GM12891 (cell line): ENCODE measurements around the gene SCGB1C2.
A peak's percentile ranks its signal among the peaks of the same experiment; 100 is the strongest.
"Not testable (repeated sequence)": the region's sequence is repeated elsewhere in the genome, so short reads cannot be mapped to it uniquely, and the experiment has no call there.

Experiments used
- DNase-seq: peaks from one replicate; pipeline ENCODE4 v3.0.0; 2011; ENCODE audit warnings: low spot score; ENCODE audit not compliant: insufficient read length
- FAIRE-seq: peaks from 2 replicates; lab custom pipeline; 2011; peaks lifted over from hg19 to GRCh38; lab: Jason Lieb, UNC
- PAX5 ChIP-seq: IDR thresholded peaks from 2 replicates; pipeline ENCODE4 v1.6.1; 2011; ENCODE audit warnings: low read length, moderate library complexity, mild to moderate bottlenecking; ENCODE audit not compliant: insufficient read depth, severe bottlenecking
- POLR2A ChIP-seq: IDR thresholded peaks from 2 replicates; pipeline ENCODE4 v1.6.1; 2011; ENCODE audit warnings: low read depth, low read length, control low read depth
- POLR2AphosphoS5 ChIP-seq: IDR thresholded peaks from 2 replicates; pipeline ENCODE4 v1.6.1; 2011; ENCODE audit warnings: low read depth, low read length, control low read depth
- POU2F2 ChIP-seq: IDR thresholded peaks from 2 replicates; pipeline ENCODE4 v1.6.1; 2011; ENCODE audit warnings: low read depth, mild to moderate bottlenecking, control low read depth, low read length, moderate library complexity
- SPI1 ChIP-seq: IDR thresholded peaks from 2 replicates; pipeline ENCODE4 v1.6.1; 2011; ENCODE audit warnings: low read depth, low read length, control low read depth
- TAF1 ChIP-seq: IDR thresholded peaks from 2 replicates; pipeline ENCODE4 v1.6.1; 2011; ENCODE audit warnings: low read depth, low read length, control low read depth

The SCGB1C2 gene

GRCh38 chr17:159609-160008 is 22.2 kb downstream of the SCGB1C2 start:
- FAIRE-seq (no peak), DNase-seq (no peak)
- TF ChIP-seq POLR2AphosphoS5 (no peak), SPI1 (no peak), POLR2A (no peak), POU2F2 (no peak), PAX5 (no peak), TAF1 (no peak)

DNA sequence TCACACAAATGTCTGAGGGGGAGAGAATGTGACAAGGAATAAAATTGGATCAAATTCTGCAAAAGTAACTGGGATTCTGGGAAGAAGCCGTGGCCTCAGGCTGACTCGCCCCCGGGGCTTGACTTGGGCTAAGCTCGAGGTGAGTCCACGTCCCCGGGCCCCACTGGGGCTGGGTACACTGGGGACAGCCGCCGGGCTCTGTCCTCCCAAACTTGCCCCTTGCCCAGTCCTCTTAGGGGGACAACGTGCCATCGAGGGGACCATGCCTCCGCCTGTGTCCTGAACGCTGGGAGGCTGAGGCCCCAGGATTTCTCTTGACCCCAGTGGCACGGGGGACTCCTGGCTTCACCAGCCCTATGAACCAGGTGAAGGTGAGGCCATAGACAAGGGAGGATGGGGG is 23.0 kb downstream of the SCGB1C2 start:
- DNase-seq (no peak), FAIRE-seq (no peak)

DNA sequence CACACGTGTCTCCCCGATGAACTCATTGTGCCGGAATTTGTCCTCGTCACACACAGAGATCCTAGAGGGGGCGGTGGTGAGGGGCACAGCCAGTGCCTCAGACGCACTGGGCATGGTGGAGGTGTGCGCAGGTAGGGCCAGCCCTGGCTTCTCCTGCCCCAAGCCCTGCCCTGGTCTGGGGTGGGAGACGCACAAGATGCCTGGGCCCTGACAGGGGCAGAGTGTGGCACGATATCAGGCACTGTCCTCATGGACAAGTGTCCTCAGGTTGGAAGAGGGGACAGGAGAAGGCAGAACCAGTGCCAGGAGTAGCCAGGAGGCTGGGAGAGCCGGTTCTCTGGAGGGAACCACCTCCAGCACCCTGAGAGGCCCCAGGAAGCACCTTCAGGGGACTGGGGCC is 24.1 kb downstream of the SCGB1C2 start:
- FAIRE-seq: no peak
- TF ChIP-seq PAX5 (no peak), TAF1 (no peak), SPI1 (no peak), POLR2A (no peak), POU2F2 (no peak), POLR2AphosphoS5 (no peak)
- DNase-seq: no peak

More for the DNA sequence above, 23.0 kb downstream of the SCGB1C2 start:
- no peak for TF ChIP-seq POLR2AphosphoS5
- no peak for TF ChIP-seq SPI1
- TF ChIP-seq POLR2A: no peak
- TF ChIP-seq PAX5: no peak
- TF ChIP-seq TAF1: no peak
- no peak for TF ChIP-seq POU2F2

GRCh38 chr17:162689-163088 is 25.3 kb downstream of the SCGB1C2 start:
- FAIRE-seq: no peak
- no peak for DNase-seq
- TF ChIP-seq POLR2A (no peak), TAF1 (no peak), SPI1 (no peak), POU2F2 (no peak), PAX5 (no peak), POLR2AphosphoS5 (no peak)

GRCh38 chr17:163514-164098 is 26.2 kb downstream of the SCGB1C2 start:
- FAIRE-seq (no peak), DNase-seq (no peak)
- TF ChIP-seq POU2F2: no peak
- TF ChIP-seq SPI1: no peak
- no peak for TF ChIP-seq POLR2AphosphoS5
- TF ChIP-seq PAX5: no peak
- no peak for TF ChIP-seq TAF1
- no peak for TF ChIP-seq POLR2A

DNA sequence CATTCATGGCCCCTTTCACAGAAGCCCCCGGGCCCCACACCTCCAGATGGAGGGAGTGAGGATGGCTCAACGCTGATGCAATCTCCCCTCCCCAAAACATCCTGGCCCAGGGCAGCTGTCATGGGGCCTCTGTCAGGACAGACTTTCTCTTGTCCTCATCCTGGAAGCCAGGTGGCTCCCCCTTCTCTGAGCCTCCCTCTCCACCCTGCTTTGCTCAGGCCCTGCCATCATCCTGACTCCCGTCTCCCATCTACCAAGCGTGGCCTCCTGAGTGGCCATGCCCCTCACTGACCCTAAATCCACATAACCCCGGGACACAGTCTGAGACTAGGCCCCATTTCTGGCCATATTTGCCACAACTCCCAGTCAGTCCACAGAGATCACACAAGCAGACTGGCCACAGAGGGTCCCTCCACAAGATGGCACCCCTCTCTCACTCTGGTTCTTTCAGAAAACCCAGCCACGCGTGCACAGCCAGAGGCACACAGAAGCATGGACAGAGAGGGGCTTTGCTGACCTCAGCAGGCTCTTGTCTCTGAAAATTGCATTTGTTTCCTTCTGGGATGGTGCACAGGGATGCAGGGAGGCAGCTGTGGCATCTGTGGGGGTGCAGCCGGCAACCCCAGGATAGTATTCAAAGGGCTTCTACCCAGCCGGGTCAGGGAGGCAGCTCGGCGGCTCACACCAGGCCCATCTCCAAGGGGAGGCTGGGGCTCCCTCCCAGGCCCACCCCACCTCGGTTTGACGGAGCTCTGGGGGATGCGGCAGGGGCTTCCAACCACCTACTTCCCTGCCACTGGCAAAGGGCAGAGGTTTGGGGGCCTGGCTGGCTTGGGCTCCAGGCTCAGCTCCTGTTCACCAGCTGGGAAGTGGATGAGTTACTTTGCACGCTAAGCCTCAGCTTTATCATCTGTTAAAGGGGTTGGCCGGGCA is 27.2 kb downstream of the SCGB1C2 start:
- TF ChIP-seq POLR2A (no peak), TAF1 (no peak), POU2F2 (no peak), POLR2AphosphoS5 (no peak), SPI1 (no peak), PAX5 (no peak)
- no peak for FAIRE-seq
- DNase-seq: peak; percentile 63

DNA sequence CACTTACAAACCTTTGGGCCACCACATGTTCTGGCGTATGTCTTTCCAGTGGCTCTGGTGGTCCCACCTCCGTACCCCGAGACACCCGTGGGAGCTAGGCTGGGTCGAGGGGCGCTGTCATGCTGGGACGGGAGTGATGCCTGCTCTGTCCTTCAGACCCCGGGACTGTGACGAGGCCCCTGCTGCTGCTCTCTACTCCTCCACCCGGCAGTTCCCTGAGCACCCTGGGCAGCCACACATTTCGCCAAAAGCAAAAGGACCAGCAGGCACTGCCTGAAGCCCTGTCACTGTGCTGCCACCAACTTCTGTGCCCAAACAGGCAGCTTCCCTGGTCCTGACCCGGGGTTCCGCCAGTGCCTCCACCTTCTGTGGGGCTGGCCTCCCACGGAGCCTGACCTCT is 28.6 kb downstream of the SCGB1C2 start:
- TF ChIP-seq POU2F2 (no peak), POLR2AphosphoS5 (no peak), TAF1 (no peak), SPI1 (no peak), POLR2A (no peak), PAX5 (no peak)
- DNase-seq (no peak), FAIRE-seq (no peak)

DNA sequence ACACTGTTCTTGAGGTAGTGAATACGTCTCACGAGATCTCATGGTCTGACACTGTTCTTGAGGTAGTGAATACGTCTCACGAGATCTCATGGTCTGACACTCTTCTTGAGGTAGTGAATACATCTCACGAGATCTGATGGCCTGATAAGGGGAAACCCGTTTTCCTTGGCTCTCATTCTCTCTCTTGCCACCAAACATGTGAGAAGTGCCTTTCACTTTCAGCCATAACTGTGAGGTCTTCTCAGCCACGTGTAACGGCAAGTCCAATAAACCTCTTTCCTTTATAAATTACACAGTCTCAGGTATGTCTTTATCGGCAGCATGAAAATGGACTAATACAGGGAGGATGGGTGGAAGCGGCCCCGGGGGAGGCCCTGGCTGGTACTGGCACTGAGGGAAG is 31.2 kb downstream of the SCGB1C2 start:
- DNase-seq, FAIRE-seq: not testable (repeated sequence)

DNA sequence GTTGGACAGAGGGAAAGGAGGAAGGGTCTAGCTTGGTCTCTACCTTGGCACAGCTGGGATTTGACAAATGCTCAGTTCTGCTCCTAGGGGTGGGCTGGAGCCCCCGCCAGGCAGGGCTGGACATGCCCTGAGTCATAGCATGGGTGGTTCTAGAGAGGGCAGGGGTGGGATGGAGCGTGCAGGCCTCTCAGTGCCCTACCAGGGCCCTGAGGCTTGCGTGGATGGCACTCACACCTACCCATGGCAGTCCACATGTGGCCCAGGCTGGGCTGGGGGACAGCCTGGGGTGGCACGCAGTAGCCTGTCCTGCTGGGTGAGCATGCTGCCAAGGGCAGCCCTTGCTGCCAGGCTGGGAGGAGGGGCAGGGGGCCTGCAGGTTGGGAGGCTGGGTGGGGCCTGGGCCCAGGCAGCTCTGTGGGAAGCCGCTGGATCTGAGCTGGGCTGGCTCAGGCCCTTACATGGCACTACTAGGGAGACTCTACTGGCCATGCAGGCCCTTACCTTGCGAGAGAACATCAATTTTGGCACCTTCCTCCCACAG is 32.8 kb downstream of the SCGB1C2 start:
- no peak for TF ChIP-seq POLR2A
- TF ChIP-seq SPI1: no peak
- no peak for TF ChIP-seq POU2F2
- no peak for TF ChIP-seq PAX5
- FAIRE-seq (no peak), DNase-seq (no peak)

- TF ChIP-seq SPI1: no peak
- no peak for TF ChIP-seq PAX5
- TF ChIP-seq POLR2AphosphoS5: no peak
- no peak for TF ChIP-seq POLR2A
- no peak for TF ChIP-seq POU2F2
- TF ChIP-seq TAF1: no peak
- FAIRE-seq (no peak), DNase-seq (no peak)
Measured at GRCh38 chr17:171871-172270, 34.5 kb downstream of the SCGB1C2 start.
